CD4-positive, alpha-beta memory T cell (primary cell): ENCODE results near the gene GREM2. TPM values are rescaled to one million over a fixed set of nuclear protein-coding genes. Genes with fewer than 3 reads are reported as not detected.

ENCODE experiments used
- CTCF ChIA-PET: fragments of 350-600 bp; sonication (Branson Sonifier 250); formaldehyde crosslinking; loops from one replicate; lab custom pipeline; 2021; ENCODE audit warnings: inconsistent platforms; ENCODE audit not compliant: partially characterized antibody; lab: Charles Lee
- POLR2A ChIA-PET: fragments of 350-600 bp; sonication (Branson Sonifier 250); formaldehyde crosslinking; loops from one replicate; lab custom pipeline; 2021; ENCODE audit not compliant: partially characterized antibody; lab: Charles Lee
- DNase-seq, 5 donors: peaks; one replicate each; pipeline versions ENCODE4 v3.0.0 to v3.0.0-alpha.2; 2020 to 2022; ENCODE audit warnings: mixed read lengths in 1 of 5
- H3K27ac ChIP-seq: one replicate; pipeline ENCODE4 v1.7.0; 2013; ENCODE audit warnings: low read depth, low read length
- H3K27me3 ChIP-seq: 2 replicates; pipeline ENCODE4 v1.7.0; 2013; ENCODE audit warnings: mild to moderate bottlenecking, low read length, moderate library complexity; ENCODE audit not compliant: insufficient read depth
- H3K36me3 ChIP-seq: 2 replicates; pipeline ENCODE4 v1.7.0; 2013; ENCODE audit warnings: mild to moderate bottlenecking, low read length, moderate library complexity; ENCODE audit not compliant: insufficient read depth
- H3K4me1 ChIP-seq: 2 replicates; pipeline ENCODE4 v1.7.0; 2013; ENCODE audit warnings: mild to moderate bottlenecking, low read length, moderate library complexity; ENCODE audit not compliant: insufficient read depth
- H3K4me3 ChIP-seq, 2 donors: one replicate each; pipeline ENCODE4 v1.7.0; 2013; ENCODE audit warnings: low read length in 2 of 2, mild to moderate bottlenecking in 1 of 2
- H3K9me3 ChIP-seq, 2 donors: one replicate each; pipeline ENCODE4 v1.7.0; 2013; ENCODE audit warnings: low read length in 2 of 2, control low read depth in 1 of 2; ENCODE audit not compliant: control insufficient read depth in 1 of 2
- H3K27ac Mint-ChIP-seq, 7 donors: one replicate each; pipeline ENCODE4 v1.8.0; 2020 to 2021; ENCODE audit warnings: mixed read lengths in 7 of 7, mild to moderate bottlenecking in 6 of 7, inconsistent platforms in 3 of 7, moderate library complexity in 3 of 7
- H3K27me3 Mint-ChIP-seq, 2 donors: one replicate each; pipeline ENCODE4 v1.8.0; 2020 to 2021; ENCODE audit warnings: mixed read lengths in 2 of 2
- H3K36me3 Mint-ChIP-seq, 2 donors: one replicate each; pipeline ENCODE4 v1.8.0; 2020 to 2021; ENCODE audit warnings: mixed read lengths in 2 of 2, inconsistent platforms in 1 of 2, mild to moderate bottlenecking in 1 of 2
- H3K4me1 Mint-ChIP-seq, 4 donors: one replicate each; pipeline ENCODE4 v1.8.0; 2020 to 2021; ENCODE audit warnings: mixed read lengths in 4 of 4, mild to moderate bottlenecking in 1 of 4
- H3K4me3 Mint-ChIP-seq, 8 donors: one replicate each; pipeline ENCODE4 v1.8.0; 2020 to 2021; ENCODE audit warnings: mixed read lengths in 8 of 8, mild to moderate bottlenecking in 7 of 8, moderate library complexity in 6 of 8, inconsistent platforms in 3 of 8
- H3K9me3 Mint-ChIP-seq, 8 donors: one replicate each; pipeline ENCODE4 v1.8.0; 2020 to 2021; ENCODE audit warnings: mixed read lengths in 8 of 8, mild to moderate bottlenecking in 5 of 8, inconsistent platforms in 3 of 8, moderate library complexity in 1 of 8
- intact Hi-C: fragments of 100-400 bp; cut with micrococcal nuclease; formaldehyde crosslinking; loops from one replicate; pipeline ENCODE4 v1.15.1; 2023
- polyA plus RNA-seq, 2 donors: library from polyadenylated mRNA; unstranded; fragments of 300-500 nt; fragmentation: Illumina TruSeq; gene quantifications; one replicate each; pipeline ENCODE4 v1.2.3, GENCODE V29; 2021
- total RNA-seq, 2 experiments: library from RNA; stranded (reverse); gene quantifications; one replicate each; pipeline ENCODE4 v1.2.3, GENCODE V29; 2021

The GREM2 gene
- total and polyA plus RNA-seq, 4 experiments from 2014 or later: 1.6 to 2.5 (median 1.9) TPM

- peaks cover 0 to 3% (median 0%) of the 10 kb centered on the region in 8 donors for H3K9me3 Mint-ChIP-seq
- ChIA-PET POLR2A (no interaction called here), CTCF (no interaction called here)
- no peak for DNase-seq
- peaks cover 0 to 4% (median 1%) of the 10 kb centered on the region in 4 donors for H3K4me1 Mint-ChIP-seq
- no peak overlapping the region for H3K4me3 Mint-ChIP-seq
- H3K9me3 ChIP-seq: no peaks in the 10 kb centered on the region
- no peak overlapping the region for H3K27ac Mint-ChIP-seq
- H3K27ac ChIP-seq: no peak overlapping the region
- H3K36me3 ChIP-seq: no peaks in the 10 kb centered on the region
- H3K36me3 Mint-ChIP-seq: no peaks in the 10 kb centered on the region
- H3K4me1 ChIP-seq: no peaks in the 10 kb centered on the region
- H3K27me3 Mint-ChIP-seq: no peaks in the 10 kb centered on the region
- no peaks in the 10 kb centered on the region for H3K27me3 ChIP-seq
- H3K4me3 ChIP-seq: no peak overlapping the region
- intact Hi-C loops: no loop called here
These were observed 94.1 kb downstream of the GREM2 start for GRCh38 chr1:240517891-240518290.

- no peak overlapping the region for H3K4me3 ChIP-seq
- H3K36me3 Mint-ChIP-seq: no peaks in the 10 kb centered on the region
- ChIA-PET POLR2A (no interaction called here), CTCF (no interaction called here)
- peaks cover 0 to 2% (median 0%) of the 10 kb centered on the region in 8 donors for H3K9me3 Mint-ChIP-seq
- peaks cover 0 to 4% (median 0%) of the 10 kb centered on the region in 4 donors for H3K4me1 Mint-ChIP-seq
- intact Hi-C loops: no loop called here
- no peak for DNase-seq
- no peaks in the 10 kb centered on the region for H3K27me3 Mint-ChIP-seq
- no peak overlapping the region for H3K27ac Mint-ChIP-seq
- H3K27me3 ChIP-seq: no peaks in the 10 kb centered on the region
- H3K9me3 ChIP-seq: no peaks in the 10 kb centered on the region
- H3K36me3 ChIP-seq: no peaks in the 10 kb centered on the region
- no peak overlapping the region for H3K4me3 Mint-ChIP-seq
- no peak overlapping the region for H3K27ac ChIP-seq
- H3K4me1 ChIP-seq: no peaks in the 10 kb centered on the region
These were observed 95.9 kb downstream of the GREM2 start for GRCh38 chr1:240516069-240516468.

- H3K9me3 ChIP-seq: no peaks in the 10 kb centered on the region
- H3K27me3 ChIP-seq: no peaks in the 10 kb centered on the region
- H3K4me1 Mint-ChIP-seq: peaks cover 0 to 4% (median 0%) of the 10 kb centered on the region in 4 donors
- H3K36me3 ChIP-seq: no peaks in the 10 kb centered on the region
- H3K4me3 ChIP-seq: no peak overlapping the region
- H3K27ac Mint-ChIP-seq: no peak overlapping the region
- H3K9me3 Mint-ChIP-seq: peaks cover 0 to 2% (median 0%) of the 10 kb centered on the region in 8 donors
- no peaks in the 10 kb centered on the region for H3K36me3 Mint-ChIP-seq
- no peaks in the 10 kb centered on the region for H3K27me3 Mint-ChIP-seq
- H3K27ac ChIP-seq: no peak overlapping the region
- DNase-seq: no peak
- no peak overlapping the region for H3K4me3 Mint-ChIP-seq
- intact Hi-C loops: no loop called here
- POLR2A ChIA-PET: no interaction called here
- no peaks in the 10 kb centered on the region for H3K4me1 ChIP-seq
- CTCF ChIA-PET: no interaction called here
These were observed 96.5 kb downstream of the GREM2 start for GRCh38 chr1:240515505-240515904.

- Mint-ChIP-seq H3K36me3 (no peaks in the 10 kb centered on the region), H3K27me3 (no peaks in the 10 kb centered on the region), H3K4me1 (no peaks in the 10 kb centered on the region), H3K4me3 (no peak overlapping the region), H3K27ac (peak overlapping the region in 1 of 7 donors; percentile 30), H3K9me3 (peaks cover 0 to 3% (median 0%) of the 10 kb centered on the region in 8 donors)
- Histone ChIP-seq H3K36me3 (no peaks in the 10 kb centered on the region), H3K4me3 (no peak overlapping the region), H3K27ac (no peak overlapping the region), H3K4me1 (no peaks in the 10 kb centered on the region), H3K9me3 (no peaks in the 10 kb centered on the region), H3K27me3 (no peaks in the 10 kb centered on the region)
- ChIA-PET CTCF (no interaction called here), POLR2A (no interaction called here)
- DNase-seq: no peak
- intact Hi-C loops: no loop called here
These were observed 100.2 kb downstream of the GREM2 start for GRCh38 chr1:240511789-240512188.

GRCh38 chr1:240508950-240509349 is 103.0 kb downstream of the GREM2 start:
- Mint-ChIP-seq H3K4me1 (no peaks in the 10 kb centered on the region), H3K4me3 (no peak overlapping the region), H3K9me3 (peaks cover 0 to 3% (median 0%) of the 10 kb centered on the region in 8 donors), H3K27ac (no peak overlapping the region), H3K27me3 (no peaks in the 10 kb centered on the region), H3K36me3 (no peaks in the 10 kb centered on the region)
- ChIA-PET CTCF (no interaction called here), POLR2A (no interaction called here)
- no peak overlapping the region for H3K4me3 ChIP-seq
- intact Hi-C loops: no loop called here
- no peaks in the 10 kb centered on the region for H3K9me3 ChIP-seq
- no peaks in the 10 kb centered on the region for H3K36me3 ChIP-seq
- no peaks in the 10 kb centered on the region for H3K27me3 ChIP-seq
- no peak overlapping the region for H3K27ac ChIP-seq
- DNase-seq: no peak
- no peaks in the 10 kb centered on the region for H3K4me1 ChIP-seq

GRCh38 chr1:240508201-240508600 is 103.8 kb downstream of the GREM2 start:
- Mint-ChIP-seq H3K36me3 (no peaks in the 10 kb centered on the region), H3K27ac (no peak overlapping the region), H3K4me1 (no peaks in the 10 kb centered on the region), H3K27me3 (no peaks in the 10 kb centered on the region), H3K4me3 (no peak overlapping the region), H3K9me3 (peaks cover 0 to 3% (median 0%) of the 10 kb centered on the region in 8 donors)
- CTCF ChIA-PET: no interaction called here
- Histone ChIP-seq H3K4me1 (no peaks in the 10 kb centered on the region), H3K36me3 (no peaks in the 10 kb centered on the region), H3K27ac (no peak overlapping the region), H3K27me3 (no peaks in the 10 kb centered on the region), H3K9me3 (no peaks in the 10 kb centered on the region), H3K4me3 (no peak overlapping the region)
- intact Hi-C loops: no loop called here
- no peak for DNase-seq
- POLR2A ChIA-PET: no interaction called here

GRCh38 chr1:240506176-240506575 is 105.8 kb downstream of the GREM2 start:
- intact Hi-C loops: no loop called here
- CTCF ChIA-PET: no interaction called here

GRCh38 chr1:240503558-240503957 is 108.4 kb downstream of the GREM2 start:
- H3K9me3 ChIP-seq: no peaks in the 10 kb centered on the region
- H3K27ac Mint-ChIP-seq: no peak overlapping the region
- H3K4me1 ChIP-seq: no peaks in the 10 kb centered on the region
- ChIA-PET POLR2A (no interaction called here), CTCF (no interaction called here)
- no peaks in the 10 kb centered on the region for H3K9me3 Mint-ChIP-seq
- no peaks in the 10 kb centered on the region for H3K27me3 Mint-ChIP-seq
- H3K4me3 ChIP-seq: no peak overlapping the region
- no peak for DNase-seq
- H3K36me3 Mint-ChIP-seq: no peaks in the 10 kb centered on the region
- intact Hi-C loops: no loop called here
- H3K4me1 Mint-ChIP-seq: peaks cover 0 to 3% (median 0%) of the 10 kb centered on the region in 4 donors
- H3K4me3 Mint-ChIP-seq: no peak overlapping the region
- H3K27ac ChIP-seq: no peak overlapping the region
- H3K36me3 ChIP-seq: no peaks in the 10 kb centered on the region
- no peaks in the 10 kb centered on the region for H3K27me3 ChIP-seq

More at GRCh38 chr1:240506176-240506575, 105.8 kb downstream of the GREM2 start:
- H3K4me1 ChIP-seq: no peaks in the 10 kb centered on the region
- POLR2A ChIA-PET: no interaction called here
- no peak overlapping the region for H3K27ac Mint-ChIP-seq
- H3K36me3 ChIP-seq: no peaks in the 10 kb centered on the region
- H3K9me3 ChIP-seq: no peaks in the 10 kb centered on the region
- H3K4me1 Mint-ChIP-seq: no peaks in the 10 kb centered on the region
- DNase-seq: no peak
- H3K9me3 Mint-ChIP-seq: peaks cover 0 to 3% (median 0%) of the 10 kb centered on the region in 8 donors
- H3K27ac ChIP-seq: no peak overlapping the region
- no peaks in the 10 kb centered on the region for H3K27me3 ChIP-seq
- no peaks in the 10 kb centered on the region for H3K27me3 Mint-ChIP-seq
- no peaks in the 10 kb centered on the region for H3K36me3 Mint-ChIP-seq
- no peak overlapping the region for H3K4me3 ChIP-seq
- no peak overlapping the region for H3K4me3 Mint-ChIP-seq
